ENCODE measurements around the gene THTPA.

Gene THTPA

DNA sequence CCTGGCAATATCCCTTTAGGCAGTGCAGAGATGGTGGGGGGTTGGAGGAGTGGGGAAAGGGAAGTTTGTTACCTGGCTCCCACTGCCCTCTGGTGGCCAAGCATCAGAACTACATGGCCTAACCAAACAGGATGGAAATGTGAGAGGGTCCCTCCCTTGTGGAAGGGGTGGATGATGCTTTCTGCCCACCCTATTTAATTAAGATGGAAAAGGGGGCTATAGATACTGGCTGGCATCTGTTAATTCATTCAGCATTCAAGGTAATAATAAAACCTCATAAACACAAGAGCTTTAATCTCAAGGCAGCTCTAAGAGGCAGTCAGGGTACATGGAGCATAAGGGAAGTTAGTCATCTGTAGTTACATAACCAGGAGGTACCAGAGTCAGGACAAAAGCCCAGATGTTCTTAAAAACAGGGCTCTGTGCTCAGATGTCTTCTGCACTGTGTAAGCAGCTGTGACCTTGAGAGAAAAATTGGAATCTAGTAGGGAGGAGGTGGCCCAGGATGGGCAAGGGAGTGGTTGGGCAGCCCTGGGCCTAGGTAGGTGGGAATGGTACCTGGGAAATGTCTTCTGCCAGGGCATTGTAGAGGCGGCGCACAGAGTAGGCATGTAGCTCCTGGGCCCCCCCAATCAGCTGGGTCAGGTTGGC, 6.9 kb downstream of the THTPA start:
- H2AFZ ChIP-seq = no peak overlapping the region
- no peak overlapping the region for H3K9ac ChIP-seq
- TF ChIP-seq, protein P1, sequence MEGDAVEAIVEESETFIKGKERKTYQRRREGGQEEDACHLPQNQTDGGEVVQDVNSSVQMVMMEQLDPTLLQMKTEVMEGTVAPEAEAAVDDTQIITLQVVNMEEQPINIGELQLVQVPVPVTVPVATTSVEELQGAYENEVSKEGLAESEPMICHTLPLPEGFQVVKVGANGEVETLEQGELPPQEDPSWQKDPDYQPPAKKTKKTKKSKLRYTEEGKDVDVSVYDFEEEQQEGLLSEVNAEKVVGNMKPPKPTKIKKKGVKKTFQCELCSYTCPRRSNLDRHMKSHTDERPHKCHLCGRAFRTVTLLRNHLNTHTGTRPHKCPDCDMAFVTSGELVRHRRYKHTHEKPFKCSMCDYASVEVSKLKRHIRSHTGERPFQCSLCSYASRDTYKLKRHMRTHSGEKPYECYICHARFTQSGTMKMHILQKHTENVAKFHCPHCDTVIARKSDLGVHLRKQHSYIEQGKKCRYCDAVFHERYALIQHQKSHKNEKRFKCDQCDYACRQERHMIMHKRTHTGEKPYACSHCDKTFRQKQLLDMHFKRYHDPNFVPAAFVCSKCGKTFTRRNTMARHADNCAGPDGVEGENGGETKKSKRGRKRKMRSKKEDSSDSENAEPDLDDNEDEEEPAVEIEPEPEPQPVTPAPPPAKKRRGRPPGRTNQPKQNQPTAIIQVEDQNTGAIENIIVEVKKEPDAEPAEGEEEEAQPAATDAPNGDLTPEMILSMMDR (IDR thresholded peaks at IDR 0.05) = peak; percentile 93
- no peak overlapping the region for H3K4me2 ChIP-seq (ENCODE audit: low read length)
- no peaks in the 10 kb centered on the region for H3K9me3 ChIP-seq (ENCODE audit: control insufficient read depth, low read length)
- H3K4me3 ChIP-seq (ENCODE audit: low read depth, low read length) = no peak overlapping the region
- no peaks in the 10 kb centered on the region for H3K27me3 ChIP-seq (ENCODE audit: control insufficient read depth, insufficient read depth, low read length)
- peaks cover 9% of the 10 kb centered on the region for H3K4me1 ChIP-seq
- H3K79me2 ChIP-seq = no peaks in the 10 kb centered on the region
- H3K27ac ChIP-seq = peak overlapping the region; percentile 27
- no peaks in the 10 kb centered on the region for H3K36me3 ChIP-seq (ENCODE audit: control insufficient read depth, insufficient read depth, low read length)

DNA sequence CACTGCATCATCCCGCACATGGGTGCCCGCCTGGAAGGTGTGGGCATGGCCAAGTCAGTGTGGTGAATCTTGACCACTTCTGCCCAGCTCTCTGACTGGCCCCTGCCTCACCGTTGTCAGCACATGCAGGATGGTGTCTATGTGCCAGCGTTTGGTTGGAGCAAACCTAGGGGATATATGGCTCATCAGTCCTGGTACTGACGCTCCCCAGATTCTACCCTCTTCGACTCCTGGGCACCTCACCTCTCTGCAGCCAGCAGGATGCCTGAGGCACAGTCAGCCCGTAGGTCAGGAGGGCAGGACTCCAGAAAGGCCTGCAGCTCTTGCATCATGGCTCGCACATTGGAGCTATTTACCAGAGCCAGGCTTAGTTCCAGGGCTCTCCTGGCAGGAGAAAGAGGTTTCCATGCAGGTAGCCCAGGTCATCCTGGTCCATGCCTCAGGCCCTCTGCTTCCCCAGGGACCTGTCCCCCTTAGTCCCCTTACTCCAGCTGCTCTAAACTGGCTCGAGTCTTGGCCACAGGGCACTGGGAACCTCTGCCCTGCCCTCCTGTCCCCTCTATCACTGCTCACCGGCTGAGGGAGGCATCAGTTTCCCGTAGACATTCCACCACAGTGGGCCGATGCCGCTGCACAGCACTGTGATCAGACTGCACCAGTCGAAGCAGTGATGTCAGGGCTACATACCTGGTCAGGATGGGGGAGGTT, 7.6 kb downstream of the THTPA start:
- H3K36me3 ChIP-seq (ENCODE audit: control insufficient read depth, insufficient read depth, low read length) = no peaks in the 10 kb centered on the region
- peaks cover 15% of the 10 kb centered on the region for H3K4me1 ChIP-seq
- no peaks in the 10 kb centered on the region for H3K79me2 ChIP-seq
- H2AFZ ChIP-seq = no peak overlapping the region
- no peak overlapping the region for H3K4me2 ChIP-seq (ENCODE audit: low read length)
- TF ChIP-seq, protein P1 (IDR thresholded peaks at IDR 0.05) = no peak
- no peak overlapping the region for H3K27ac ChIP-seq
- no peak overlapping the region for H3K4me3 ChIP-seq (ENCODE audit: low read depth, low read length)
- H3K27me3 ChIP-seq (ENCODE audit: control insufficient read depth, insufficient read depth, low read length) = no peaks in the 10 kb centered on the region
- H3K9ac ChIP-seq = no peak overlapping the region
- no peaks in the 10 kb centered on the region for H3K9me3 ChIP-seq (ENCODE audit: control insufficient read depth, low read length)

- Histone ChIP-seq H3K4me1 (peaks cover 22% of the 10 kb centered on the region), H3K9ac (no peak overlapping the region), H3K79me2 (no peaks in the 10 kb centered on the region), H3K9me3 (ENCODE audit: control insufficient read depth, low read length) (no peaks in the 10 kb centered on the region), H2AFZ (no peak overlapping the region), H3K27me3 (ENCODE audit: control insufficient read depth, insufficient read depth, low read length) (no peaks in the 10 kb centered on the region), H3K4me2 (ENCODE audit: low read length) (no peak overlapping the region), H3K4me3 (ENCODE audit: low read depth, low read length) (no peak overlapping the region), H3K36me3 (ENCODE audit: control insufficient read depth, insufficient read depth, low read length) (no peaks in the 10 kb centered on the region), H3K27ac (no peak overlapping the region)
- TF ChIP-seq, protein P1 (IDR thresholded peaks at IDR 0.05) = no peak
Measured at GRCh38 chr14:23564181-23564812, 8.2 kb downstream of the THTPA start.

DNA sequence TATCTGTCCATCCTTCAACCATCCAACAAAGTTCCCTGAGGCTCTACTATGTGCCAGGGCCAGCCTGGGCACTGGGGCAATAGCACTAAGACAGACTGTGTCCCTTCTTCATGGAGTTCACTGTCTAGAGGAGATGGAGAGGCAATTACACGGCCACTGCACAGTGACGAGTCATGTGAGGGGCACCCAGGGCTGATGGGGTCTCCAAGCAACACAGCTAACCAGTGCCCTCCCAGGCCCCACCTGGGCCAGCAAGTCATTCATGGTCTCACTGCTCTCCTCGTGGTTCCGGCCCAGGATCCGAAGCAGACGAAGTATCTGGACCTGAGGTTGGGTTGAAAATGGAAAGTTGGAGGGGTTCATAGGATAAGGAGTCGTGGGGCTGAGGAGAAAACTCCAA, 8.8 kb downstream of the THTPA start:
- no peak overlapping the region for H3K4me3 ChIP-seq (ENCODE audit: low read depth, low read length)
- TF ChIP-seq, protein P1 (IDR thresholded peaks at IDR 0.05) = no peak
- H3K27me3 ChIP-seq (ENCODE audit: control insufficient read depth, insufficient read depth, low read length) = no peaks in the 10 kb centered on the region
- no peaks in the 10 kb centered on the region for H3K79me2 ChIP-seq
- no peak overlapping the region for H3K4me2 ChIP-seq (ENCODE audit: low read length)
- no peak overlapping the region for H2AFZ ChIP-seq
- H3K9me3 ChIP-seq (ENCODE audit: control insufficient read depth, low read length) = no peaks in the 10 kb centered on the region
- H3K4me1 ChIP-seq = peaks cover 24% of the 10 kb centered on the region
- no peak overlapping the region for H3K27ac ChIP-seq
- no peak overlapping the region for H3K9ac ChIP-seq
- H3K36me3 ChIP-seq (ENCODE audit: control insufficient read depth, insufficient read depth, low read length) = no peaks in the 10 kb centered on the region
